Liver (tissue), 3 donors: ENCODE measurements around the gene PIGP.

Experiments
- TAF1 ChIP-seq: conservative IDR thresholded peaks from 2 replicates; pipeline ENCODE4 v1.6.1; 2016; ENCODE audit warnings: antibody characterized with exemption, mild to moderate bottlenecking
- TF ChIP-seq, protein P1 (sequence below): fragments of 150-350 bp; IDR thresholded peaks from 2 replicates; pipeline ENCODE4 v1.5.1; 2017; ENCODE audit warnings: improper control_type of control experiment, low read depth, low read length; ENCODE audit not compliant: missing input control
- donor health status: healthy.
- donor health status: healthy.

DNA sequence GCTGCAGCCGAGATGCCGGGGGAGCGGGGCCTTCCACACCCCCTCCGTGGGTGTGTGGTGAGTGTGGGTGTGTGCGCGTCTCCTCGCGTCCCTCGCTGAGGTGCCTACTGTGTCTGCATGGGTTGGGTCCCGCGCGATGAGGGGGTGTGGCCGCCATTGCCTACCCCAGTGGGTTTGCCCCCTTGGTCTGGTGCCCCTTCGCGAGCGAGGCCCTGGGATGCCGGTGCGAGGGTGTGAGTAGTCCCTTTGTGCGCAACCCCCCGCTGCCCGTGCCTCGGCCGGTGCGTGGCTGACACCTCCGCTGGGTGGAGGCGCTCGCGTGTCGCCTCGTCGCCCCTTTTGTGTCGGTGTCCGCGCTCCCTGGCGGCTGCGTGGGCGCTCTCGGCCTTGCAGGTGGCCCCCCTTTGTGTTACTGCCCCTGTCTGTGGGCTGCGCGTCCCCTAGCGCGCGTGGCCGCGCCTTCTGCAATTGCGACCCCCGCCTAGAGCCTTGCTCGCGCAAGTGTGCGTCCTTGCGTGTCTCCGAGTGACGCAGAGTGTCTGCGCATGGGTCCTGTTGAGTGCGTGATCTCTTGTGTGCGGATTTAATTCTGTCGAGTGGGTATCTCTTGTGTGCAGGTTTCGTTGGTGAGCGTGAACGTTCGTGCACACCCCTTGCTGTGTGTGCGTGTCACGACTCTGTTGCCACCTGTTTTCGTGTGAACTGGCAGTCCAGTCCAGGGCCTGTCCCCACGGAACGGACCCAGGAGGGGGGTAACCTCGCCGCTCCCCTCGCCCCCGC lies 736 bp upstream of the PIGP start:
- TF ChIP-seq, protein P1, sequence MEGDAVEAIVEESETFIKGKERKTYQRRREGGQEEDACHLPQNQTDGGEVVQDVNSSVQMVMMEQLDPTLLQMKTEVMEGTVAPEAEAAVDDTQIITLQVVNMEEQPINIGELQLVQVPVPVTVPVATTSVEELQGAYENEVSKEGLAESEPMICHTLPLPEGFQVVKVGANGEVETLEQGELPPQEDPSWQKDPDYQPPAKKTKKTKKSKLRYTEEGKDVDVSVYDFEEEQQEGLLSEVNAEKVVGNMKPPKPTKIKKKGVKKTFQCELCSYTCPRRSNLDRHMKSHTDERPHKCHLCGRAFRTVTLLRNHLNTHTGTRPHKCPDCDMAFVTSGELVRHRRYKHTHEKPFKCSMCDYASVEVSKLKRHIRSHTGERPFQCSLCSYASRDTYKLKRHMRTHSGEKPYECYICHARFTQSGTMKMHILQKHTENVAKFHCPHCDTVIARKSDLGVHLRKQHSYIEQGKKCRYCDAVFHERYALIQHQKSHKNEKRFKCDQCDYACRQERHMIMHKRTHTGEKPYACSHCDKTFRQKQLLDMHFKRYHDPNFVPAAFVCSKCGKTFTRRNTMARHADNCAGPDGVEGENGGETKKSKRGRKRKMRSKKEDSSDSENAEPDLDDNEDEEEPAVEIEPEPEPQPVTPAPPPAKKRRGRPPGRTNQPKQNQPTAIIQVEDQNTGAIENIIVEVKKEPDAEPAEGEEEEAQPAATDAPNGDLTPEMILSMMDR = no peak
- TF ChIP-seq TAF1 = no peak
